CD4-positive, alpha-beta memory T cell (primary cell): Measurements from ENCODE around the gene ISX. TPM values are rescaled to one million over a fixed set of nuclear protein-coding genes. Genes with fewer than 3 reads are reported as not detected.
"Not testable (repeated sequence)": the region's sequence is repeated elsewhere in the genome, so short reads cannot be mapped to it uniquely, and the experiment has no call there.

ENCODE experiments used
- CTCF ChIA-PET: fragments of 350-600 bp; sonication (Branson Sonifier 250); formaldehyde crosslinking; loops from one replicate; lab custom pipeline; 2021; ENCODE audit warnings: inconsistent platforms; ENCODE audit not compliant: partially characterized antibody; lab: Charles Lee
- POLR2A ChIA-PET: fragments of 350-600 bp; sonication (Branson Sonifier 250); formaldehyde crosslinking; loops from one replicate; lab custom pipeline; 2021; ENCODE audit not compliant: partially characterized antibody; lab: Charles Lee
- DNase-seq, 5 donors: peaks; one replicate each; pipeline versions ENCODE4 v3.0.0 to v3.0.0-alpha.2; 2020 to 2022; ENCODE audit warnings: mixed read lengths in 1 of 5
- H3K27ac ChIP-seq: one replicate; pipeline ENCODE4 v1.7.0; 2013; ENCODE audit warnings: low read depth, low read length
- H3K27me3 ChIP-seq: 2 replicates; pipeline ENCODE4 v1.7.0; 2013; ENCODE audit warnings: mild to moderate bottlenecking, low read length, moderate library complexity; ENCODE audit not compliant: insufficient read depth
- H3K36me3 ChIP-seq: 2 replicates; pipeline ENCODE4 v1.7.0; 2013; ENCODE audit warnings: mild to moderate bottlenecking, low read length, moderate library complexity; ENCODE audit not compliant: insufficient read depth
- H3K4me1 ChIP-seq: 2 replicates; pipeline ENCODE4 v1.7.0; 2013; ENCODE audit warnings: mild to moderate bottlenecking, low read length, moderate library complexity; ENCODE audit not compliant: insufficient read depth
- H3K4me3 ChIP-seq, 2 donors: one replicate each; pipeline ENCODE4 v1.7.0; 2013; ENCODE audit warnings: low read length in 2 of 2, mild to moderate bottlenecking in 1 of 2
- H3K9me3 ChIP-seq, 2 donors: one replicate each; pipeline ENCODE4 v1.7.0; 2013; ENCODE audit warnings: low read length in 2 of 2, control low read depth in 1 of 2; ENCODE audit not compliant: control insufficient read depth in 1 of 2
- H3K27ac Mint-ChIP-seq, 7 donors: one replicate each; pipeline ENCODE4 v1.8.0; 2020 to 2021; ENCODE audit warnings: mixed read lengths in 7 of 7, mild to moderate bottlenecking in 6 of 7, inconsistent platforms in 3 of 7, moderate library complexity in 3 of 7
- H3K27me3 Mint-ChIP-seq, 2 donors: one replicate each; pipeline ENCODE4 v1.8.0; 2020 to 2021; ENCODE audit warnings: mixed read lengths in 2 of 2
- H3K36me3 Mint-ChIP-seq, 2 donors: one replicate each; pipeline ENCODE4 v1.8.0; 2020 to 2021; ENCODE audit warnings: mixed read lengths in 2 of 2, inconsistent platforms in 1 of 2, mild to moderate bottlenecking in 1 of 2
- H3K4me1 Mint-ChIP-seq, 4 donors: one replicate each; pipeline ENCODE4 v1.8.0; 2020 to 2021; ENCODE audit warnings: mixed read lengths in 4 of 4, mild to moderate bottlenecking in 1 of 4
- H3K4me3 Mint-ChIP-seq, 8 donors: one replicate each; pipeline ENCODE4 v1.8.0; 2020 to 2021; ENCODE audit warnings: mixed read lengths in 8 of 8, mild to moderate bottlenecking in 7 of 8, moderate library complexity in 6 of 8, inconsistent platforms in 3 of 8
- H3K9me3 Mint-ChIP-seq, 8 donors: one replicate each; pipeline ENCODE4 v1.8.0; 2020 to 2021; ENCODE audit warnings: mixed read lengths in 8 of 8, mild to moderate bottlenecking in 5 of 8, inconsistent platforms in 3 of 8, moderate library complexity in 1 of 8
- intact Hi-C: fragments of 100-400 bp; cut with micrococcal nuclease; formaldehyde crosslinking; loops from one replicate; pipeline ENCODE4 v1.15.1; 2023
- polyA plus RNA-seq, 2 donors: library from polyadenylated mRNA; unstranded; fragments of 300-500 nt; fragmentation: Illumina TruSeq; gene quantifications; one replicate each; pipeline ENCODE4 v1.2.3, GENCODE V29; 2021
- total RNA-seq, 2 experiments: library from RNA; stranded (reverse); gene quantifications; one replicate each; pipeline ENCODE4 v1.2.3, GENCODE V29; 2021

Gene ISX
- total and polyA plus RNA-seq, 4 experiments from 2014 or later: not detected

GRCh38 chr22:35024364-35024692 is 41.6 kb upstream of the ISX start:
- POLR2A ChIA-PET: no interaction called here
- no peak overlapping the region for H3K4me3 ChIP-seq
- H3K9me3 Mint-ChIP-seq: peaks cover 0 to 10% (median 2%) of the 10 kb centered on the region in 8 donors
- H3K27me3 ChIP-seq: no peaks in the 10 kb centered on the region
- no peak overlapping the region for H3K27ac ChIP-seq
- DNase-seq: no peak
- intact Hi-C loops: no loop called here
- CTCF ChIA-PET: interaction anchor here (1.0 to 1.8 kb wide), 3 partner anchors 10 to 13 kb away, joined by 3 to 6 read pairs (median 3); no protein-coding TSS in a partner anchor
- H3K27me3 Mint-ChIP-seq: peaks cover 11 to 17% of the 10 kb centered on the region in 2 donors
- no peak overlapping the region for H3K27ac Mint-ChIP-seq
- no peaks in the 10 kb centered on the region for H3K36me3 Mint-ChIP-seq
- H3K9me3 ChIP-seq: no peaks in the 10 kb centered on the region
- H3K4me1 ChIP-seq: no peaks in the 10 kb centered on the region
- no peaks in the 10 kb centered on the region for H3K4me1 Mint-ChIP-seq
- no peaks in the 10 kb centered on the region for H3K36me3 ChIP-seq
- H3K4me3 Mint-ChIP-seq: peak overlapping the region in 1 of 8 donors; percentile 43

DNA sequence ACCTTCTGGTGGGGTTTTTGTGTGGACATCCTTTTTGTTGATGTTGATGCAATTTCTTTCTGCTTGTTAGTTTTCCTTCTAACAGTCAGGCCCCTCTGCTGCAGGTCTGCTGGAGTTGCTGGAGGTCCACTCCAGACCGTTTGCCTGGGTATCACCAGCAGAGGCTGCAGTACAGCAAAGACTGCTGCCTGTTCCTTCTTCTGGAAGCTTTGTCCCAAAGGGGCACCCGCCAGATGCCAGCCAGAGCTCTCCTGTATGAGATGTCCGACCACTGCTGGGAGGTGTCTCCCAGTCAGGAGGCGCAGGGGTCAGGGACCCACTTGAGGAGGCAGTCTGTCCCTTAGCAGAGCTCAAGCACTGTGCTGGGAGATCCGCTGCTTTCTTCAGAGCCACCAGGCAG is 35.8 kb upstream of the ISX start:
- H3K4me3 ChIP-seq, H3K27ac ChIP-seq, H3K9me3 ChIP-seq, H3K4me3 Mint-ChIP-seq, H3K4me1 Mint-ChIP-seq, H3K27me3 ChIP-seq, intact Hi-C loops, H3K4me1 ChIP-seq, DNase-seq, POLR2A ChIA-PET, H3K27ac Mint-ChIP-seq, H3K36me3 ChIP-seq, H3K36me3 Mint-ChIP-seq: not testable (repeated sequence)
- CTCF ChIA-PET: interaction anchor here (0.6 kb wide), 1 partner anchor 1731 kb away, joined by 3 read pairs; no protein-coding TSS in a partner anchor
- H3K9me3 Mint-ChIP-seq: peaks cover 0 to 10% (median 2%) of the 10 kb centered on the region in 8 donors
- H3K27me3 Mint-ChIP-seq: peaks cover 12 to 24% of the 10 kb centered on the region in 2 donors

GRCh38 chr22:35032571-35032970 is 33.4 kb upstream of the ISX start:
- H3K27me3 Mint-ChIP-seq: peaks cover 8 to 22% of the 10 kb centered on the region in 2 donors
- no peak overlapping the region for H3K27ac Mint-ChIP-seq
- H3K4me3 ChIP-seq: no peak overlapping the region
- no peaks in the 10 kb centered on the region for H3K9me3 ChIP-seq
- peaks cover 0 to 3% (median 0%) of the 10 kb centered on the region in 8 donors for H3K9me3 Mint-ChIP-seq
- DNase-seq: no peak
- H3K27ac ChIP-seq: no peak overlapping the region
- no peaks in the 10 kb centered on the region for H3K36me3 ChIP-seq
- H3K27me3 ChIP-seq: no peaks in the 10 kb centered on the region
- intact Hi-C loops: no loop called here
- no peaks in the 10 kb centered on the region for H3K4me1 Mint-ChIP-seq
- POLR2A ChIA-PET: no interaction called here
- H3K36me3 Mint-ChIP-seq: no peaks in the 10 kb centered on the region
- no peaks in the 10 kb centered on the region for H3K4me1 ChIP-seq
- CTCF ChIA-PET: no interaction called here
- H3K4me3 Mint-ChIP-seq: no peak overlapping the region

GRCh38 chr22:35033635-35034296 is 32.2 kb upstream of the ISX start:
- intact Hi-C loops: no loop called here
- ChIA-PET POLR2A (no interaction called here), CTCF (no interaction called here)
- Histone ChIP-seq H3K36me3 (no peaks in the 10 kb centered on the region), H3K27me3 (no peaks in the 10 kb centered on the region), H3K4me3 (no peak overlapping the region), H3K27ac (no peak overlapping the region), H3K4me1 (no peaks in the 10 kb centered on the region), H3K9me3 (no peaks in the 10 kb centered on the region)
- Mint-ChIP-seq H3K4me1 (no peaks in the 10 kb centered on the region), H3K36me3 (no peaks in the 10 kb centered on the region), H3K9me3 (peaks cover 0 to 3% (median 0%) of the 10 kb centered on the region in 8 donors), H3K27me3 (peaks cover 6 to 21% of the 10 kb centered on the region in 2 donors), H3K4me3 (no peak overlapping the region), H3K27ac (no peak overlapping the region)
- no peak for DNase-seq

GRCh38 chr22:35034963-35035362 is 31.0 kb upstream of the ISX start:
- no peaks in the 10 kb centered on the region for H3K9me3 ChIP-seq
- no peaks in the 10 kb centered on the region for H3K9me3 Mint-ChIP-seq
- CTCF ChIA-PET: interaction anchor here (1.2 kb wide), 1 partner anchor 11 kb away, joined by 6 read pairs; no protein-coding TSS in a partner anchor
- H3K27me3 ChIP-seq: no peaks in the 10 kb centered on the region
- H3K4me1 ChIP-seq: no peaks in the 10 kb centered on the region
- H3K4me1 Mint-ChIP-seq: no peaks in the 10 kb centered on the region
- H3K4me3 Mint-ChIP-seq: no peak overlapping the region
- H3K27ac Mint-ChIP-seq: no peak overlapping the region
- no peak overlapping the region for H3K4me3 ChIP-seq
- no peaks in the 10 kb centered on the region for H3K36me3 Mint-ChIP-seq
- DNase-seq: no peak
- H3K27ac ChIP-seq: no peak overlapping the region
- H3K27me3 Mint-ChIP-seq: peaks cover 4 to 16% of the 10 kb centered on the region in 2 donors
- intact Hi-C loops: no loop called here
- POLR2A ChIA-PET: no interaction called here
- H3K36me3 ChIP-seq: no peaks in the 10 kb centered on the region

DNA sequence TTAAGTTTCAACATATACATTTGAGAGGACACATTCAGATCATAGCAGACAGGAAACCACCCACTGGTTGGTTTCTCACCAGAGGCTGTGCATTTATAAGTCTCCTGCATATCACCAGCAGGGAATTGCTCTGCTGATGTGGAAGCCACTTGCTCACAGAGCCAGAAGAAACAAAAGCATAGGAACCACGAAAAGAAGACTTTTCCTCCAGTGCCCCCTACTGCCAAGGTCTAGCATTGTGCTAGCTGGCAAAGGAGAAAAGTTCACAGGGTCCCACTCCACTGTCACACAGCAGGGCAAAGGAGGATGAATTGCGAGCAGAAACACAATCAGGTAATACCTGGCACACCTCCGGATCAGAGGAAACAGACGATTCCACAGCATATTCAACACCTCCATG is 28.9 kb upstream of the ISX start:
- Mint-ChIP-seq H3K36me3 (no peaks in the 10 kb centered on the region), H3K27me3 (peaks cover 6 to 9% of the 10 kb centered on the region in 2 donors), H3K27ac (no peak overlapping the region), H3K9me3 (no peaks in the 10 kb centered on the region), H3K4me3 (no peak overlapping the region), H3K4me1 (peaks cover 0 to 2% (median 0%) of the 10 kb centered on the region in 4 donors)
- intact Hi-C loops: no loop called here
- no peak for DNase-seq
- CTCF ChIA-PET: no interaction called here
- H3K36me3 ChIP-seq: no peaks in the 10 kb centered on the region
- no peak overlapping the region for H3K4me3 ChIP-seq
- no peaks in the 10 kb centered on the region for H3K27me3 ChIP-seq
- no peak overlapping the region for H3K27ac ChIP-seq
- no peaks in the 10 kb centered on the region for H3K4me1 ChIP-seq
- POLR2A ChIA-PET: no interaction called here
- no peaks in the 10 kb centered on the region for H3K9me3 ChIP-seq

DNA sequence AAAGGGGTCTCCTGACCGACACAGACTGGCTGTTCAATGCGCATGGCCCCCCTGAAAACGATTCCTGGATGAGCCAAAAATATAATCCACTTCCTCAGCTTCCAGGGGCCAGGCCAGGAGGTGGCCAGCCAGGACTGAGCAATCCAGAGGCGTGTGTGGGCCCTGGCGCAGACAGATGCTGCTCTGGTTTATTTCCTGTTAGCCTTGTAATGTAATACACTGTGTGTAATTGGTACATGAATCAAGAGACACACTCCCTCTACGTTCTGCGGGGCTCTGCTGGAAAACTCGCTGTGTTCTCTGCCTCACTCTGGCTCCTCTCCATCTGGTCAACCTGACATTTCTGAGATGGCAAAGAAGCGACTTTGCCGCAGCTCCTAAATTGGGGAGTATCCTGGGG is 26.3 kb upstream of the ISX start:
- H3K27me3 Mint-ChIP-seq: peaks cover 4% of the 10 kb centered on the region in 2 donors
- no peaks in the 10 kb centered on the region for H3K36me3 Mint-ChIP-seq
- no peak overlapping the region for H3K27ac Mint-ChIP-seq
- Histone ChIP-seq H3K27ac (no peak overlapping the region), H3K27me3 (no peaks in the 10 kb centered on the region), H3K9me3 (no peaks in the 10 kb centered on the region), H3K4me1 (no peaks in the 10 kb centered on the region), H3K36me3 (no peaks in the 10 kb centered on the region), H3K4me3 (no peak overlapping the region)
- no peak for DNase-seq
- intact Hi-C loops: no loop called here
- peaks cover 0 to 1% (median 0%) of the 10 kb centered on the region in 8 donors for H3K9me3 Mint-ChIP-seq
- H3K4me1 Mint-ChIP-seq: peaks cover 0 to 2% (median 0%) of the 10 kb centered on the region in 4 donors
- CTCF ChIA-PET: interaction anchor here (0.7 kb wide), 1 partner anchor 137 kb away, joined by 3 read pairs; no protein-coding TSS in a partner anchor
- no peak overlapping the region for H3K4me3 Mint-ChIP-seq
- POLR2A ChIA-PET: no interaction called here
